Fibroblast of lung (primary cell): ENCODE measurements around the gene HIBADH.

Source experiments
- CTCF ChIP-seq, 2 donors: IDR thresholded peaks in 1 of 2; conservative IDR thresholded peaks in 1 of 2; 1 replicate in 1 of 2; 2 replicates in 1 of 2; pipeline ENCODE4 v1.5.1; 2011 to 2012; ENCODE audit warnings: low read length in 2 of 2, control low read depth in 1 of 2, inconsistent platforms in 1 of 2, low read depth in 1 of 2, mild to moderate bottlenecking in 1 of 2
- EZH2 ChIP-seq: IDR thresholded peaks from 2 replicates; pipeline ENCODE4 v1.5.1; 2012; ENCODE audit warnings: low read length, control low read depth, mild to moderate bottlenecking; ENCODE audit errors: missing control alignments

- TF ChIP-seq CTCF (conservative IDR thresholded peaks at IDR 0.05 in 1 of 2, IDR thresholded peaks at IDR 0.05 in 1 of 2; ENCODE audit: low read depth in 1 of 2, low read length in 2 of 2) (no peak), EZH2 (no peak)
Measured at GRCh38 chr7:27617651-27618381, 44.9 kb downstream of the HIBADH start.
